Measurements from ENCODE around the gene TUFT1. TPM values are rescaled to one million over a fixed set of nuclear protein-coding genes. Genes with fewer than 3 reads are reported as not detected.

The TUFT1 gene
- total and polyA plus RNA-seq, 2 experiments from 2014 or later = 29.2 to 29.8 TPM

- peaks cover 13% of the 10 kb centered on the region for H4K20me1 ChIP-seq (ENCODE audit: insufficient read depth, poor library complexity, severe bottlenecking)
- no peak overlapping the region for H2AFZ ChIP-seq
- DNase-seq (ENCODE audit: low spot score) = no peak
- H3K9me2 ChIP-seq (replicated peaks; ENCODE audit: insufficient read depth) = no peaks in the 10 kb centered on the region
- H3K27ac ChIP-seq = peak overlapping the region; percentile 93
- no peak for TF ChIP-seq EZH2 (IDR thresholded peaks at IDR 0.05; ENCODE audit: borderline replicate concordance)
- TF ChIP-seq CTCF (IDR thresholded peaks at IDR 0.05; ENCODE audit: poor library complexity) = no peak
- no peak for TF ChIP-seq EZH2phosphoT487 (IDR thresholded peaks at IDR 0.05; ENCODE audit: low read depth, severe bottlenecking, unreplicated experiment)
- H3K27me3 ChIP-seq = no peaks in the 10 kb centered on the region
- H3K79me2 ChIP-seq = peaks cover 61% of the 10 kb centered on the region
- H3K9me3 ChIP-seq (ENCODE audit: low read depth) = no peaks in the 10 kb centered on the region
- H3K4me3 ChIP-seq = peak overlapping the region; percentile 94
- WGBS (ENCODE audit: low lambda C conversion rate, missing lambda C conversion rate) = 75% methylated on average over 5 of the region's 5 CpGs
- H3K4me1 ChIP-seq (ENCODE audit: insufficient read depth) = peaks cover 19% of the 10 kb centered on the region
- no peaks in the 10 kb centered on the region for H3K36me3 ChIP-seq (replicated peaks; ENCODE audit: insufficient read depth, low read depth)
- peak overlapping the region; percentile 86 for H3K4me2 ChIP-seq
These were observed 1.6 kb downstream of the TUFT1 start for GRCh38 chr1:151541752-151542151.

GRCh38 chr1:151542710-151543129 is 2.6 kb downstream of the TUFT1 start:
- Histone ChIP-seq H3K4me3 (no peak overlapping the region), H3K4me2 (peak overlapping the region; percentile 86), H3K27ac (peak overlapping the region; percentile 93), H3K79me2 (peaks cover 61% of the 10 kb centered on the region), H3K9me3 (ENCODE audit: low read depth) (no peaks in the 10 kb centered on the region), H3K27me3 (no peaks in the 10 kb centered on the region), H3K4me1 (ENCODE audit: insufficient read depth) (peaks cover 29% of the 10 kb centered on the region), H3K36me3 (replicated peaks; ENCODE audit: insufficient read depth, low read depth) (no peaks in the 10 kb centered on the region), H3K9me2 (replicated peaks; ENCODE audit: insufficient read depth) (no peaks in the 10 kb centered on the region), H4K20me1 (ENCODE audit: insufficient read depth, poor library complexity, severe bottlenecking) (peaks cover 13% of the 10 kb centered on the region), H2AFZ (no peak overlapping the region)
- peak; percentile 41 for DNase-seq (ENCODE audit: low spot score)
- WGBS (ENCODE audit: low lambda C conversion rate, missing lambda C conversion rate) = 53% methylated on average over 3 of the region's 3 CpGs
- TF ChIP-seq EZH2phosphoT487 (IDR thresholded peaks at IDR 0.05; ENCODE audit: low read depth, severe bottlenecking, unreplicated experiment) (no peak), EZH2 (IDR thresholded peaks at IDR 0.05; ENCODE audit: borderline replicate concordance) (no peak), CTCF (IDR thresholded peaks at IDR 0.05; ENCODE audit: poor library complexity) (no peak)

- Histone ChIP-seq H3K27ac (no peak overlapping the region), H3K4me3 (no peak overlapping the region), H3K9me2 (replicated peaks; ENCODE audit: insufficient read depth) (no peaks in the 10 kb centered on the region), H3K27me3 (no peaks in the 10 kb centered on the region), H3K4me2 (no peak overlapping the region), H3K4me1 (ENCODE audit: insufficient read depth) (peaks cover 45% of the 10 kb centered on the region), H3K9me3 (ENCODE audit: low read depth) (no peaks in the 10 kb centered on the region), H4K20me1 (ENCODE audit: insufficient read depth, poor library complexity, severe bottlenecking) (peaks cover 13% of the 10 kb centered on the region), H2AFZ (no peak overlapping the region), H3K36me3 (replicated peaks; ENCODE audit: insufficient read depth, low read depth) (no peaks in the 10 kb centered on the region), H3K79me2 (peaks cover 81% of the 10 kb centered on the region)
- no peak for TF ChIP-seq EZH2 (IDR thresholded peaks at IDR 0.05; ENCODE audit: borderline replicate concordance)
- TF ChIP-seq EZH2phosphoT487 (IDR thresholded peaks at IDR 0.05; ENCODE audit: low read depth, severe bottlenecking, unreplicated experiment) = no peak
- TF ChIP-seq CTCF (IDR thresholded peaks at IDR 0.05; ENCODE audit: poor library complexity) = no peak
- 62% methylated on average over 1 of the region's 1 CpG for WGBS (ENCODE audit: low lambda C conversion rate, missing lambda C conversion rate)
- DNase-seq (ENCODE audit: low spot score) = no peak
These were observed 5.4 kb downstream of the TUFT1 start for GRCh38 chr1:151545542-151545941.
